ENCODE results near the gene CGNL1. TPM values are rescaled to one million over a fixed set of nuclear protein-coding genes. Genes with fewer than 3 reads are reported as not detected.

CGNL1 gene
- total RNA-seq, 1 donor from 2014 or later = 22.4 TPM

GRCh38 chr15:57595011-57595866, 218.9 kb downstream of the CGNL1 start:
- DNase-seq (ENCODE audit: low spot score) = no peak

DNA sequence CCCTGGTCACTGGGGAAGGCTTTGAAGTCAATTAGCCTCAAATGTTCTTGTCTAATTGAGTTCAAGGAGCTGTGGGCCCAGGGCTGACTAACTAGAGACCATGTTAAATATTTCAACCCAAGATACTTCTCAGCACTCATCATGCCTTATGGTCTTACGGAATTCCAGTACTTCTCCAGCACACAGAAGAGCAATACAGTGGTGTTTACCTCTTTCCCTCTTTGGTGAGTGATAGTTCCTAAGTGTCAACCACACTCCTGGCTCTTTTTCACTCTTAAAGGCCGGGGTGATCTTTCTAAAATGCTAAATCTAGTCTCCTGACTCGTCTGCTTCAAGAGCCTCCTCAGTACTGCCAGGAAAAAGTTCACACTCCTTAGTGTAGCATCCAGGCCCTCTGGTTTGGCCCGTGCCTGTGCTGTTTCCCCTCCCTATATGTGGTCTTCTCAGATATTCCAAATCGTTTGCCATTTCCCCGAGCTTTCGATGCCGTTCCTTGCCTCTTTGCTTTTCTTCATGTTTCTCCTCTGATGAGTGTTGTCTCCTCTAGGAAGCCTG, 220.1 kb downstream of the CGNL1 start:
- no peak for DNase-seq (ENCODE audit: low spot score)

- DNase-seq (ENCODE audit: low spot score) = no peak
Measured at GRCh38 chr15:57596978-57597377, 220.7 kb downstream of the CGNL1 start.

DNA sequence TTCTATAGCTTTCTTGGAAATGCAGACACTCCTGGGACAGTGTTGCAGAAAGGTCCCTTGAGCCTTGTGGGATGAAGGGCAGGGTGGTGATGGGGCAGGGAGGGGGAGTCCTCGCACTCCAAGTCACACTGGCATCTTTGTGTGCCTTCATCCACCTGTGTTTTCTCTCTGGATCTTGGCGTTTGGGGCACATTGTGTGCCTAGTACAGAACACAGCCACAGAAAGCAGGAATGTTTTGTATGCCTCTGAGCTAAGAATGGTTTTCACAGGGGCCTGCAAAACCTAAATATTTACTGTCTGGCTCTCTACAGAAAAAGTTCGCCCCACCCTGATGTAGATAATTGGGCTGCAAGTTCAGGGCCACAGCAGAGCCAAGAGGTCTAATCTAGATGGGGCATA, 221.1 kb downstream of the CGNL1 start:
- no peak for DNase-seq (ENCODE audit: low spot score)

GRCh38 chr15:57598346-57598745, 222.0 kb downstream of the CGNL1 start:
- DNase-seq (ENCODE audit: low spot score) = no peak

DNA sequence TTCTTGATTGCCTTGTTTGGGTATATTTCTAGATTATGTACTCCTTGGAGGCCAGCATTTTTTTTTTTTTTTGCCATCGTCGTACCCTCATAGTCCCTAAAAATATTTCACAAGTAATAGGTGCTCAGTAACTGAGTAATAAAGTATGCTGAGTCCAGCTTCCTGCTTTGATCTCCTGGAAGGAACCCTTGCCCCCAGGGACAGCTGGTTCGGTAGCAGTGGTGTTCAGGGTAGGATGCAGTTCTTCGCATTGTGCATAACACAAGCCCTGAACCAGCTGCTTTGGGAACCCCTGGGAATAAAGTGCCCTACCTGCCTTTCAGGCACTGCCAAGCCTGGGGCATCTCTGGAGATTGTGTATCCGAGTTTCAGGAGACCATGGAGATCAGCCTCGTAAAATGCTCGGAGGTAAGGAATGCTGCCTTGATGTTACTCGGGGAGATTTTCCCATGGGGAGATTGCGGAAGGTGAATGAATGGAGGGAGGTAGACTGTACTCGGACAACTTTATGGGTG, 223.0 kb downstream of the CGNL1 start:
- DNase-seq (ENCODE audit: low spot score) = no peak

DNA sequence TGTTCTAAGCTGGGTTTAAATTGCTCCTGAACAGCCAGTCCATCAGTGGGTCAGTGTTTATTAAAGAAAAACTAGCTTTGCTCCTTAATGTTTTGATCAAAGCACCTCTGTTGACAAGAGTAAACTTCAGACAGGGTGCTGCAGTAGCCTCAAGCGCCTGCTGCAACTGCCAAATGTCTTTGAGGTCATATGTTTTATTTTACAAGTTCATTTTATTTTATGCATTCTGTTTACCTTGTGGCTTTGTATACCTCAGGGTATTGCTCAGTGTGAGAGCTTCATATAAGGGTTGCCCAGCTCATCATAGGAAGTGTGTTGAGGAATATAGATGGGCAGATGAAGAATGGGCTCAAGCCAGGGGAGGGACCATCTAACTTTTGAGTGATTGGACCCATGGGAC, 223.9 kb downstream of the CGNL1 start:
- no peak for DNase-seq (ENCODE audit: low spot score)

Other genes with a start within 250 kb of the CGNL1 start
- gene MYZAP, start 215.4 kb downstream of the CGNL1 start, total RNA-seq (ENCODE audit: insufficient read depth, low replicate concordance) = not detected

All from umbilical cord (tissue), 2 donors.